Measurements from ENCODE around the gene CCL19.

CCL19 gene

GRCh38 chr9:34662526-34663302 lies 28.4 kb downstream of the CCL19 start, which contains the start of gene CCL27:
Gene CCL27 (minus strand): TSS chr9:34662657. CDS start chr9:34662633, 24 bp downstream.
- DNase-seq (ENCODE audit: low read depth) = peak; percentile 30

GRCh38 chr9:34659592-34660253 lies 31.4 kb downstream of the CCL19 start:
- no peak for DNase-seq (ENCODE audit: low read depth)

- no peak for DNase-seq (ENCODE audit: low read depth)
These were observed 32.6 kb downstream of the CCL19 start for GRCh38 chr9:34658461-34658860.

- DNase-seq (ENCODE audit: low read depth) = no peak
These were observed 34.1 kb downstream of the CCL19 start for GRCh38 chr9:34656992-34657391.

GRCh38 chr9:34655394-34655793 lies 35.7 kb downstream of the CCL19 start:
- no peak for DNase-seq (ENCODE audit: low read depth)

GRCh38 chr9:34654323-34655051 lies 36.6 kb downstream of the CCL19 start:
- DNase-seq (ENCODE audit: low read depth) = no peak

GRCh38 chr9:34653151-34654072 lies 37.7 kb downstream of the CCL19 start:
- no peak for DNase-seq (ENCODE audit: low read depth)

- DNase-seq (ENCODE audit: low read depth) = no peak
These were observed 38.5 kb downstream of the CCL19 start for GRCh38 chr9:34652602-34653000.

GRCh38 chr9:34651876-34652601 lies 39.0 kb downstream of the CCL19 start, which contains the start of gene IL11RA:
Gene IL11RA (plus strand): TSS chr9:34652185. CDS start chr9:34655218, 3,033 bp downstream.
- no peak for DNase-seq (ENCODE audit: low read depth)

- DNase-seq (ENCODE audit: low read depth) = no peak
These were observed 39.8 kb downstream of the CCL19 start for GRCh38 chr9:34651321-34651720.

GRCh38 chr9:34650816-34651215 lies 40.3 kb downstream of the CCL19 start:
- DNase-seq (ENCODE audit: low read depth) = no peak

- no peak for DNase-seq (ENCODE audit: low read depth)
These were observed 42.4 kb downstream of the CCL19 start for GRCh38 chr9:34648673-34649072.

- DNase-seq (ENCODE audit: low read depth) = no peak
These were observed 43.4 kb downstream of the CCL19 start for GRCh38 chr9:34647651-34648050.

- no peak for DNase-seq (ENCODE audit: low read depth)
These were observed 44.0 kb downstream of the CCL19 start for GRCh38 chr9:34647084-34647403.

GRCh38 chr9:34646211-34647083 lies 44.6 kb downstream of the CCL19 start, which contains the start of gene GALT:
Gene GALT (plus strand): TSS chr9:34646675. CDS start chr9:34646705, 30 bp downstream.
- DNase-seq (ENCODE audit: low read depth) = peak; percentile 94

GRCh38 chr9:34644766-34645314 lies 46.2 kb downstream of the CCL19 start:
- DNase-seq (ENCODE audit: low read depth) = no peak

GRCh38 chr9:34642679-34643078 lies 48.4 kb downstream of the CCL19 start:
- no peak for DNase-seq (ENCODE audit: low read depth)

All from T-helper 22 cell (primary cell).